Measurements from ENCODE around the gene SPRY1.

Gene SPRY1

DNA sequence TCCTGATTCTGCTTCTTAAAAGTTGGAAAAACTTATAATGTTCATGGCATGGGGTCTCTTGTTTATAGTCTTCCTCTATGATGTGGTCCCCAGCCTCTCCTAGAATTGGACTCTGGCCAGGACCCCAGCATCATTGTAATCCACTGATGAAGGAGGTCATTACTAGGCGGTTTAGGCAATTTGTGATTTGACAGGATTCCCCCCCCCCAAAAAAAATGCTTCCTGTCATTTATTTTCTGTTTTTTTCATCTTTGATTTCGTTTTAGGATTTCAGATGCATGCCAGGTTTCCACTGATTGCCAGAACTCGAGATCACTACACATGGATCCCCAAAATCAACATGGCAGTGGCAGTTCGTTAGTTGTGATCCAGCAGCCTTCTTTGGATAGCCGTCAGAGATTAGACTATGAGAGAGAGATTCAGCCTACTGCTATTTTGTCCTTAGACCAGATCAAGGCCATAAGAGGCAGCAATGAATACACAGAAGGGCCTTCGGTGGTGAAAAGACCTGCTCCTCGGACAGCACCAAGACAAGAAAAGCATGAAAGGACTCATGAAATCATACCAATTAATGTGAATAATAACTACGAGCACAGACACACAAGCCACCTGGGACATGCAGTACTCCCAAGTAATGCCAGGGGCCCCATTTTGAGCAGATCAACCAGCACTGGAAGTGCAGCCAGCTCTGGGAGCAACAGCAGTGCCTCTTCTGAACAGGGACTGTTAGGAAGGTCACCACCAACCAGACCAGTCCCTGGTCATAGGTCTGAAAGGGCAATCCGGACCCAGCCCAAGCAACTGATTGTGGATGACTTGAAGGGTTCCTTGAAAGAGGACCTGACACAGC, 4.9 kb downstream of the SPRY1 start:
- H3K4me1 Mint-ChIP-seq = peaks cover 46% of the 10 kb centered on the region
- TF ChIP-seq, protein P1, sequence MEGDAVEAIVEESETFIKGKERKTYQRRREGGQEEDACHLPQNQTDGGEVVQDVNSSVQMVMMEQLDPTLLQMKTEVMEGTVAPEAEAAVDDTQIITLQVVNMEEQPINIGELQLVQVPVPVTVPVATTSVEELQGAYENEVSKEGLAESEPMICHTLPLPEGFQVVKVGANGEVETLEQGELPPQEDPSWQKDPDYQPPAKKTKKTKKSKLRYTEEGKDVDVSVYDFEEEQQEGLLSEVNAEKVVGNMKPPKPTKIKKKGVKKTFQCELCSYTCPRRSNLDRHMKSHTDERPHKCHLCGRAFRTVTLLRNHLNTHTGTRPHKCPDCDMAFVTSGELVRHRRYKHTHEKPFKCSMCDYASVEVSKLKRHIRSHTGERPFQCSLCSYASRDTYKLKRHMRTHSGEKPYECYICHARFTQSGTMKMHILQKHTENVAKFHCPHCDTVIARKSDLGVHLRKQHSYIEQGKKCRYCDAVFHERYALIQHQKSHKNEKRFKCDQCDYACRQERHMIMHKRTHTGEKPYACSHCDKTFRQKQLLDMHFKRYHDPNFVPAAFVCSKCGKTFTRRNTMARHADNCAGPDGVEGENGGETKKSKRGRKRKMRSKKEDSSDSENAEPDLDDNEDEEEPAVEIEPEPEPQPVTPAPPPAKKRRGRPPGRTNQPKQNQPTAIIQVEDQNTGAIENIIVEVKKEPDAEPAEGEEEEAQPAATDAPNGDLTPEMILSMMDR (IDR thresholded peaks at IDR 0.05; ENCODE audit: unreplicated experiment in 3 of 3) = no peak
- peak overlapping the region; percentile 93 to 97 (median 94) for H3K4me3 Mint-ChIP-seq
- no peaks in the 10 kb centered on the region for H3K9me3 Mint-ChIP-seq
- peaks cover 51% of the 10 kb centered on the region for H3K36me3 Mint-ChIP-seq (ENCODE audit: low read depth)
- H3K27me3 Mint-ChIP-seq (ENCODE audit: low read depth) = peaks cover 6% of the 10 kb centered on the region
- H3K27ac Mint-ChIP-seq = peak overlapping the region; percentile 84 to 96 (median 86)

DNA sequence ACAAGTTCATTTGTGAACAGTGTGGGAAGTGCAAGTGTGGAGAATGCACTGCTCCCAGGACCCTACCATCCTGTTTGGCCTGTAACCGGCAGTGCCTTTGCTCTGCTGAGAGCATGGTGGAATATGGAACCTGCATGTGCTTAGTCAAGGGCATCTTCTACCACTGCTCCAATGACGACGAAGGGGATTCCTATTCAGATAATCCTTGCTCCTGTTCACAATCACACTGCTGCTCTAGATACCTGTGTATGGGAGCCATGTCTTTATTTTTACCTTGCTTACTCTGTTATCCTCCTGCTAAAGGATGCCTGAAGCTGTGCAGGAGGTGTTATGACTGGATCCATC, 5.5 kb downstream of the SPRY1 start:
- H3K4me1 Mint-ChIP-seq = peaks cover 51% of the 10 kb centered on the region

DNA sequence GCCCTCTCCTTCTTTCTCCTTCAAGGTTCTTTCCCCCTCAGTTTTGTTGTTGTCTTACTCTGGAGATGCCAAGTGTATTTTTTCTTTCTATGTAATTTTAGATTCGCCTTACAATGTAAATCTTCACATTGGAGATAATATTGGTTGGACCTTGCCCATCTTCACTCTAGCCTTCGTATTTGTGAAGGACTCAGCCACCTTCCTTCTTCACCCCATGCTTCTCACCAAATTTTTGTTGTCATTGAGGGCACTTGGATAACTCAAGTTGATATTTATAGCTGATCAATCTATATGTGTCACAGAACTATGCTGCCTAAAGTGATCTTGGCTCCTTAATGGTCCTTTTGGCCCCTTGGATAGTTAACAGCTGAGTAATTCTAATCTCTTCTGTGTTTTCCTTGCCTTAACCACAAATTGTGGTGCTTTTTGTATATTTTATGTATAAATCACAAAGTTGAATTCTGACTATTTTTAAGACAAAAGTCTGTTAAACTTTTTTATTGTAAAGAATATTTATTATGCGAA, 6.5 kb downstream of the SPRY1 start:
- Mint-ChIP-seq H3K27ac (peak overlapping the region; percentile 77 to 96 (median 84)), H3K27me3 (ENCODE audit: low read depth) (peaks cover 6% of the 10 kb centered on the region), H3K36me3 (ENCODE audit: low read depth) (peaks cover 51% of the 10 kb centered on the region), H3K4me1 (peaks cover 56% of the 10 kb centered on the region), H3K9me3 (no peaks in the 10 kb centered on the region), H3K4me3 (peak overlapping the region; percentile 58 to 97 (median 94))
- TF ChIP-seq, protein P1 (IDR thresholded peaks at IDR 0.05; ENCODE audit: unreplicated experiment in 3 of 3) = no peak

More for the DNA sequence above, 5.5 kb downstream of the SPRY1 start:
- TF ChIP-seq, protein P1 (IDR thresholded peaks at IDR 0.05; ENCODE audit: unreplicated experiment in 3 of 3) = no peak
- Mint-ChIP-seq H3K36me3 (ENCODE audit: low read depth) (peaks cover 51% of the 10 kb centered on the region), H3K27me3 (ENCODE audit: low read depth) (peaks cover 6% of the 10 kb centered on the region), H3K27ac (peak overlapping the region; percentile 77 to 96 (median 84)), H3K9me3 (no peaks in the 10 kb centered on the region), H3K4me3 (peak overlapping the region; percentile 69 to 97 (median 94))

DNA sequence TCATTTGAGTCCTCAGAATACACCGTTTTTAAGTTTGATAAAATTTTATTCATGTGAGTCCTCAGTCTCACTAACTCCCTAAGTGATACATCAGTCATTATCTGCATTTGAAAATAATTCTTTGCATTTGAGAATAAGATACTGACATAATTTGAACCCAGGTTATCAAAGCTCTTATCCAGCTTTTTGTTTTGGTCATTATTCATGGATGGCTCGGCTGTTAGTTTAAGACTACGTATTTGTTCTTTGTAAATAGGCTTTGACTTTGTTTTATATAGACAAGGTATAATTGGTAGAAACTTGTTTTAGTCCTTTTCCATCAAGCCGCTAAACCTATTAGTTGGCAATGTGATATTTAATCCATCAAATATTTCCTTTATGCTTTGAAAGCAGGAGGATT, 7.9 kb downstream of the SPRY1 start:
- H3K27ac Mint-ChIP-seq = peak overlapping the region in 1 of 3 experiments; percentile 96
- peaks cover 56% of the 10 kb centered on the region for H3K4me1 Mint-ChIP-seq
- TF ChIP-seq, protein P1 (IDR thresholded peaks at IDR 0.05; ENCODE audit: unreplicated experiment in 3 of 3) = no peak
- no peaks in the 10 kb centered on the region for H3K9me3 Mint-ChIP-seq
- H3K27me3 Mint-ChIP-seq (ENCODE audit: low read depth) = peaks cover 1% of the 10 kb centered on the region
- peak overlapping the region; percentile 61 to 81 (median 74) for H3K4me3 Mint-ChIP-seq
- H3K36me3 Mint-ChIP-seq (ENCODE audit: low read depth) = peaks cover 45% of the 10 kb centered on the region

DNA sequence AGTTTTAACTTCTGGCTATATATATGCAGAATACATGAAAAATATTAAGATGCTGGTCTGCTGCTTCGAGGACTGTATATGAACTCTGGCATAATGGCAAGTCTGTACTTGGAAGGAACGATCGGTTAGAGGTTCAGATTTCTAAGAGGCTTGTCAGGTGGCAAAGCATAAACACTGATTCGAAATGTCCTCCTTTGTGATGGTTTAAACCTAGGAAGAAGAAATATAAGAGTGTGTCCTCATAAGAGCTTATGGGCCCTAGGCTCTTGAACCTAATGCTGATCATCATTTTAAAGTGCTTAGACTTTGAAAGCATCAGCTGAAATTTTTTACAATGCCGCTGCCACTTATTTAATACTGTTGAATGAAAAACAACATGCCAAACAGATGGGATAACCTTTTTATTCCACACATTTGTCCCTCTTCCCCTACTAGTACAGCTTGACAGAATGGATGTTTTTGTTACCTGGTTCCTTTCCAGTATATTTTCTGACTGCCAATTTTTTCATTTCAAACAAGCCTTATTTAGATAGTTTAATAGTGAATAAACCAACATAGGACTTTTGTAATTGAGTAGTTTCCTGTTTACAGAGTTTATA, 8.8 kb downstream of the SPRY1 start:
- Mint-ChIP-seq H3K4me1 (peaks cover 56% of the 10 kb centered on the region), H3K9me3 (no peaks in the 10 kb centered on the region), H3K36me3 (ENCODE audit: low read depth) (peaks cover 38% of the 10 kb centered on the region), H3K27ac (peak overlapping the region; percentile 44 to 74 (median 73)), H3K27me3 (ENCODE audit: low read depth) (no peaks in the 10 kb centered on the region), H3K4me3 (peak overlapping the region in 2 of 3 experiments; percentile 62 to 81)
- TF ChIP-seq, protein P1 (IDR thresholded peaks at IDR 0.05; ENCODE audit: unreplicated experiment in 3 of 3) = no peak
